Epidermal melanocyte (primary cell): Measurements from ENCODE around the gene MAPT.

ENCODE experiments used
- DNase-seq: peaks from one replicate; pipeline ENCODE4 v3.0.0; 2011; ENCODE audit warnings: low spot score; ENCODE audit not compliant: insufficient read length

The MAPT gene

DNA sequence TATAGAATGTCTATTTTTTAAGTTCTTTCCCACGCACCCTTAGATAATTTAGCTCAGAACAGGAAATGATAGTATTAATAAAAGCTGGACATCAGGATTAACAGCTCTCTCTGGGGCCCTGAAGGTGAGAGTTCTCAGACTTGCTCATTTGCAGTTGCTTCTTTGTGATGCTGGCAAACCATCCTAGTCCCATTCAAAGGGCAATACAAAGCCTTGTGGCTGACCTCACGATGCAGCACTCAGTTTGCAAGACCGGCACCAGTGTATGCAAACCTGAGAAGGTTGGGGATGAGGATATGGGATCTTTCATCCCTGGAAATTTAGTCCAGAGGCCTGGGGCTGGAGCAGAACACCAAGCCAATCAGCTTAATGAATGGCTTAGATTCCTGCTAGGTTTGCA lies 134.0 kb downstream of the MAPT start:
- DNase-seq: no peak

- DNase-seq: no peak
Observed at GRCh38 chr17:46028981-46029565, 134.7 kb downstream of the MAPT start.

- no peak for DNase-seq
Observed at GRCh38 chr17:46029627-46030026, 135.3 kb downstream of the MAPT start.

- DNase-seq: no peak
Observed at GRCh38 chr17:46030752-46031151, 136.4 kb downstream of the MAPT start.

- no peak for DNase-seq
Observed at GRCh38 chr17:46031440-46031839, 137.1 kb downstream of the MAPT start.

GRCh38 chr17:46031920-46032319 lies 137.6 kb downstream of the MAPT start:
- no peak for DNase-seq

DNA sequence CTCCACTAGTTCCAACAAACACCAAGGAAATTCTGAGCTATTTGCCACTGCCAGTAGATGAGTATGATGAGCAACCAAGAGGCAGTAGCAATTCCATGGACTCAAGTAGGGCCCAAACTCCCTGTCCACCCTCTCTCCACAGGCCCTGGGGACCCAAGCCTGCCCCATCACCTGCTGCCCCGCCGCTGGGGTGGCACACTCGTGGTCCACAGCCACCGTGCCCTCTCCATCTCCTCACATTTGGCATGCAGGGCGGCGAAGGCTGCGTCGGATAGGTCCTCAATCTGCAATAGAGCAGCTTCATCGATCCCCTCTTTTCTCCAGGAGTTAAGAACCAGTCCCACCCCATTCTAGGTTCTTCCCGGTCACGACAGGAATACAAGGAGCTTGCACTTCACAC lies 138.6 kb downstream of the MAPT start:
- DNase-seq: no peak

DNA sequence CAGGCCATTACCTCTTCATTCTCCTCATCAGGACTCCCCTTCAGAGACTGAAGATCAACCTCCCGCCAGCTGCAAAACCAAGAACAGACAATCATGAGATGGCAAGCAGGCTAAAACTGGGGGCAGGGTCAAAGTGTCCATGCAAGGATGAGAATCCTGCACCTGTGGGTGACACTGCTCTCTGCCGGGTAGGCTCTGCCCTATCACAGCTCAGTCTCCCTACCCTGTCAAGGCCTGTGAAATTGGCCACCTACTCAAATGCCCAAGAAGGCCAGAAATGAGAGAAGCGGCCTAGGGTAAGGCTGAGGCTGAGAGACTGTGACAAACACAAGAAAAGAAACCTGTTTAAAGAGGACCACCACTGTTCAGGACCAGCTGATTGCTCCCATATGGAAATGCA lies 139.0 kb downstream of the MAPT start:
- no peak for DNase-seq

DNA sequence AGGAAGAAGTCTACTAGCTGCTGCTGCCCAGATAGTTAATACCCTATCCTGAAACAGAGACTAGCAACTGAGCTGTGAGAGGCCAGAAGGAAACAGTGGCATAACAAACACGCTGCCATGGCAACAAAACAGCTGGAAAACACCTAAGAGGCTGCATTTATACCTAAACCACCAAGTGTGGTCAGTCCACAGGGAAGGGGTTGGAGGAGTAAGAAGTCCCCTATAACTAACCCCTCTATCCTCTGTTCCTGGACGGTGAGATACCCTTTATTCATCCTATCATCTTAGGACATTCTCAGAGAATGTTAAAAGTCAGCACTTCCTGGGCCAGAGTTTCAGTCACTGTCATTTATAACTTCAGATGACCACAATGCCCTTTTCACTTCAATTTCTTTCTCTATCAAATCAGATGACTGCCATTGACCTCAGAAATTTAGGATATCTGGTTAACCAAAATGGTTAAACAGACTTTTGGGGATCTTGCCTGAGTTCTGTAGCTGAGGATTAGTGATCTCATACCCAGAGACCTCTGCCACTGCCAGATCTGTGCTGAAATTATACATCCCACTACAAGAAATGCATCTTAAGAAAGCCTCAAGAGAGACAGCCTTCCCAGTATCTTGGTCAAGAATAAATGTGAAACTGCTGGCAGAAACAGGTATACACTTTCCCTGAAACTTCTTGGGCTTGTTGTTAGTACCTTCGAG lies 140.9 kb downstream of the MAPT start:
- no peak for DNase-seq

DNA sequence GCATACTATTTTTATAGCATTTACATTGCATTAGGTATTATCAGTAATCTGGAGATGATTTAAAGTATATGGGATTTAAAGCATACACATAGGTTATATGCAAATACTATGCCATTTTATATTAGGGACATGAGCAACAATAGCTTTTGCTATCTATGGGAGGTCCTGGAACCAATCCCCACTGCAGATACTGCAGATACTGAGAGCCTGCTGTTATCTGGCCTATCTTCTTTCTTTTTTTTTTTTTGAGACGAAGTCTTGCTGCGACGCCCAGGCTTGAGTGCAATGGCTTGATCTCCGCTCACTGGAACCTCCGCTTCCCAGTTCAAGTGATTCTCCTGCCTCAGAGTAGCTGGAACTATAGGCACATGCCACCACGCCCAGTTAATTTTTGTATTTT lies 142.1 kb downstream of the MAPT start:
- DNase-seq: no peak

DNA sequence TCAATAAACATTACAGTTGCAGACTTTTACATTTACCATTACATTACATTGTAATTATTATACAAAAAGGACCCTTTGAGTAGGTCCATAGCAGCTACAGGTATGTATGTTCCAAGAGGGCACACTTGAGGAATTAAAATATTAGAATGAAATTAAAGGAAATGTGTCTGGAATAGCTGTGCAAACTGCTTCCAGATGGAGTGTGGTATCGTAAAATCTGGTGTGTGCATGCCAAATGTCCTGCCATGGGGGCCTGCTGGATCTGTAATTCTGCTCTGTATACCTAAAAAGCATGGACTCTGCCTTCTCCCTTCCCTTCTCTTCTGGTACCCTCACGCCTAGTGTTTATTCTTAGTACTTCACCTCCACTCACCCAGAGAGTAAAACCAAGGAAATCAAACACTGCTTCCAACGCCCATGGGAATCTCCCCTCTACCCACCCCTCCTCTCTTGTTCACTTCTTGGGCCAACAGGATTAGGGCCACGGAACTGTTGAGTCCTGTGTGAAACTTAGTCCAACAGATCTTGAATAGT lies 143.4 kb downstream of the MAPT start:
- no peak for DNase-seq

GRCh38 chr17:46038414-46038813 lies 144.1 kb downstream of the MAPT start:
- no peak for DNase-seq

- DNase-seq: no peak
Observed at GRCh38 chr17:46038937-46039336, 144.6 kb downstream of the MAPT start.

- no peak for DNase-seq
Observed at GRCh38 chr17:46039592-46040186, 145.3 kb downstream of the MAPT start.

DNA sequence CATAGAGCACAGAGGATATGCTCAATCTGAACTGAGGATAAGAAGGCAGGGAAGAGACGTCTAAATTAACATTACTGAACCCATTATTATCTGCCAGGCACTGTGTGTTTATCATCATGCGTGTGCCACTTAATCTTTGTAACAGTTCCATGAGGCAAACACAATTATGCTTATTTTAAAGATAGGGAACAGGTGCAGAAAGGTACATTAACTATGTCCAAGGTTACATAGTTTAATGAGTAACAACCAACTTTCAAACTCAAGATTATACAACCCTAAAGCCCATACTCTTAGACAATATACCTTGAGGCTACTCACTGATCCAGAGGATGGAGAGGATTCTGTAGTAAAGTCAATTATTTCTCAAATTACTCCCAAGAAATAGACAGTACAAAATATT lies 147.9 kb downstream of the MAPT start:
- DNase-seq: no peak

DNA sequence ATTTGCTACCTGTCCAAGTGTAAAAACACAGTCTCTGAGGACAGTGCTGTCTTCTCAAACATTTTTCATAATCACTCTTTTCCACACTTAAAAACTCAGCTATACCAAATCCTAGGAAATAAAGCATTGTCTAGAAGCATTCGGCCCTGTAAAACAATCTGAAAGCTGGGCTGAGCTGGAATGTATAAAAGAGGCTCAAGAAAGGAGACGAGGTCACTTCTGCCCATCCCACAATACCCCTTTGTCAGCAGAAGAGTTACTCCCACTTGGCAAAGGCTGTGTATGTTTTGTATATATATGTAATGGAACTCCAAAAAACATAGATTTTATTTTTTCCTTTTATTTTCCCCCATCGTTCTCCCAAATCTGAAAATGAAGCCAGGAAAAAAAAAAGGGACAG lies 148.6 kb downstream of the MAPT start:
- no peak for DNase-seq

GRCh38 chr17:46043606-46044005 lies 149.3 kb downstream of the MAPT start:
- DNase-seq: no peak

GRCh38 chr17:46044286-46044928 lies 150.1 kb downstream of the MAPT start:
- DNase-seq: peak; percentile 59

DNA sequence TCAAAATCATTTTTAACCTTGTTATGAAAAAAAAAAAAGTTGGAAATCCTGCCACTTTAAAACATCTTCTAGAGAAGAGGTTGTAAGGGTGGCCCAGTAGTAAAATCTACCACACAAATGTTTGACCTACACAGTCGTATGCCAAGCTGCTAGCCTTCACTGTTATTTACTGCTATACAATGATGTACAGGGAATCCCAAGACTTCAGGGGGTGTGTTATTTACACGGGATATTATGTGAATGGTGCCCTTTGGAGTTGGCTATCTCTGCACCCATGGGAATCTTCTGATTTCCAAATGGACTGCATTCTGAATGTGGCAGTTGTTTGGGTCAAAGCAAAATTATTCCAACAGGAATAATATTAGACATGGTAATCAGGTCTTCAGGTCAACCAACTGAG lies 150.6 kb downstream of the MAPT start:
- DNase-seq: no peak

GRCh38 chr17:46045639-46046038 lies 151.3 kb downstream of the MAPT start:
- DNase-seq: no peak

DNA sequence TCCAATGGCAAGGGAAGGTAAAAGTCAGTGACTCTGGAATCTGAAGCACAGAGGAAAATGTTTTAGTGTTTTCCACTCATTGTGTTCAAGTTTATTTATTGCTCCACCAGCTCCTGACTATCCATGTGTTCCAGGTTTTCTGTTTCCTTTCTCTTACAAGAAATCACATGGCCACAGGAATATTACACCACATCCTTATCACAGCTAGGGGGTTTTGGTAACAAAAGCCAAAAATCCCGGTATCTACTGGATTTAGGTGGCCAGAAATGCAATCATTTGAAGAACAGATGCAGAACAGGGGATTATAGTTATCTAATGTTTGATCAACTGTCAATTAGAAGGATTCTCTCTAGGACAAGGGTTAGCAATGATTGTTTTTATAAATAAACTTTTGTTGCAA lies 152.6 kb downstream of the MAPT start:
- DNase-seq: no peak

GRCh38 chr17:46047398-46047797 lies 153.0 kb downstream of the MAPT start:
- DNase-seq: no peak
